ENCODE results near the gene TBCCD1.

TBCCD1 gene, protein sequence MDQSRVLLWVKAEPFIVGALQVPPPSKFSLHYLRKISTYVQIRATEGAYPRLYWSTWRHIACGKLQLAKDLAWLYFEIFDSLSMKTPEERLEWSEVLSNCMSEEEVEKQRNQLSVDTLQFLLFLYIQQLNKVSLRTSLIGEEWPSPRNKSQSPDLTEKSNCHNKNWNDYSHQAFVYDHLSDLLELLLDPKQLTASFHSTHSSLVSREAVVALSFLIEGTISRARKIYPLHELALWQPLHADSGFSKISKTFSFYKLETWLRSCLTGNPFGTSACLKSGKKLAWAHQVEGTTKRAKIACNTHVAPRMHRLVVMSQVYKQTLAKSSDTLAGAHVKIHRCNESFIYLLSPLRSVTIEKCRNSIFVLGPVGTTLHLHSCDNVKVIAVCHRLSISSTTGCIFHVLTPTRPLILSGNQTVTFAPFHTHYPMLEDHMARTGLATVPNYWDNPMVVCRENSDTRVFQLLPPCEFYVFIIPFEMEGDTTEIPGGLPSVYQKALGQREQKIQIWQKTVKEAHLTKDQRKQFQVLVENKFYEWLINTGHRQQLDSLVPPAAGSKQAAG

DNA sequence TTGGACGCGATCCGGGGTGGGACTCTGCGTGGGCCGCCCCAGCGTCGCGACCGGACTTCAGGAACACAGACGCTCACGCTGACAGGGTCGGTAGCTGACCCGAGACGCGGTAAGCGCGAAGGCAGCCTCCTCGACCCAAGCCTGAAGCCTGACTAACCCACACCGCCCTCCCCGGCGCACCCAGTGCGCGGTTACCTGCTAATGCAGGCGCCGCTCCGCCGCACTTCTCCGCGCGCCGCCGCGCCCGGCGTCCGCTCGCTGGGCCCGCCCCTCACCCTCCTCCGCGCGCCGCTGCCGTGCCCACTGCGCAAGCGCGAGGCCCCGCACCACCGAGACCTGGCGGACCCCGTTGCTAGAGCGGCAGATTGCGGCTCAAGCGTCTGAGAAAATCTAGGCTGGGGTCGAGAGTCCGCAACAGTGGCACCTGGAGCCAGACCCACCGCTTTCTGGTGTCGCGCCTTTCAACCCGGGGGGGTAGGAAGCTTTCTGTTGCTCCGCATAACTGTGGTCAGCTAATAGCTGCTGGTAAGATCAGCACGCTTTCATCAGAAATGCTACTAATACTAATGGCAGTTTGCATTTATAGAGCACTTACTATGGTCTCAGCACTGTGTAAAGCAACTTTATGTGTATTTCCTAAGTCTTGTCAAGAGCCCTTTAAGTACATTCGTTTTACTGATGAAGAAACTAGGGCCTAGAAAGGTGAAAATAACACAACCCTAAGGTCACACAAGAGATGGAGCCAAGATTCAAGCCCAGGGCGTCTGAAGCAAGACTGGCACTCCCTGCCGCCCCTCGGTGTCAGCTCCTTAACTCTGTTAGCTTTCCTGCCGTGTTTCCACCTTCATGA lies at the start of gene TBCCD1:
Gene TBCCD1 (minus strand): TSS at position 268 of the 850 bp plus-strand sequence. CDS start 3,010 bp downstream, outside the sequence.
- Histone ChIP-seq H3F3A (ENCODE audit: insufficient read depth, low read length) (no peaks in the 10 kb centered on the region), H3K4me2 (ENCODE audit: low read length) (peak within 1 kb of the TSS; percentile 97), H3K9me3 (ENCODE audit: low read length) (no peaks in the 10 kb centered on the region), H3K9ac (ENCODE audit: low read length) (peak within 1 kb of the TSS; percentile 89), H3K79me2 (ENCODE audit: insufficient read depth, low read length) (peaks cover 19% of the 10 kb centered on the region), H3K9me2 (ENCODE audit: low read depth, low read length) (no peaks in the 10 kb centered on the region), H3K27ac (ENCODE audit: low read depth, low read length, poor library complexity, severe bottlenecking) (peak within 1 kb of the TSS; percentile 86), H3K4me3 (ENCODE audit: low read depth, low read length, poor library complexity, severe bottlenecking) (peak within 1 kb of the TSS; percentile 79), H3K27me3 (ENCODE audit: insufficient read depth, low read length) (no peaks in the 10 kb centered on the region), H4K20me1 (ENCODE audit: insufficient read depth, low read length) (no peaks in the 10 kb centered on the region), H3K36me3 (ENCODE audit: insufficient read depth, low read length) (peaks cover 25% of the 10 kb centered on the region), H3K4me1 (ENCODE audit: insufficient read depth, low read length, severe bottlenecking) (peaks cover 40% of the 10 kb centered on the region), H2AFZ (ENCODE audit: low read length) (no peak within 1 kb of the TSS)
- TF ChIP-seq EZH2 (IDR thresholded peaks at IDR 0.05; ENCODE audit: borderline replicate concordance, low read length), result no peak
- TF ChIP-seq, protein P1, sequence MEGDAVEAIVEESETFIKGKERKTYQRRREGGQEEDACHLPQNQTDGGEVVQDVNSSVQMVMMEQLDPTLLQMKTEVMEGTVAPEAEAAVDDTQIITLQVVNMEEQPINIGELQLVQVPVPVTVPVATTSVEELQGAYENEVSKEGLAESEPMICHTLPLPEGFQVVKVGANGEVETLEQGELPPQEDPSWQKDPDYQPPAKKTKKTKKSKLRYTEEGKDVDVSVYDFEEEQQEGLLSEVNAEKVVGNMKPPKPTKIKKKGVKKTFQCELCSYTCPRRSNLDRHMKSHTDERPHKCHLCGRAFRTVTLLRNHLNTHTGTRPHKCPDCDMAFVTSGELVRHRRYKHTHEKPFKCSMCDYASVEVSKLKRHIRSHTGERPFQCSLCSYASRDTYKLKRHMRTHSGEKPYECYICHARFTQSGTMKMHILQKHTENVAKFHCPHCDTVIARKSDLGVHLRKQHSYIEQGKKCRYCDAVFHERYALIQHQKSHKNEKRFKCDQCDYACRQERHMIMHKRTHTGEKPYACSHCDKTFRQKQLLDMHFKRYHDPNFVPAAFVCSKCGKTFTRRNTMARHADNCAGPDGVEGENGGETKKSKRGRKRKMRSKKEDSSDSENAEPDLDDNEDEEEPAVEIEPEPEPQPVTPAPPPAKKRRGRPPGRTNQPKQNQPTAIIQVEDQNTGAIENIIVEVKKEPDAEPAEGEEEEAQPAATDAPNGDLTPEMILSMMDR (IDR thresholded peaks at IDR 0.05; ENCODE audit: low read length), result no peak

DNA sequence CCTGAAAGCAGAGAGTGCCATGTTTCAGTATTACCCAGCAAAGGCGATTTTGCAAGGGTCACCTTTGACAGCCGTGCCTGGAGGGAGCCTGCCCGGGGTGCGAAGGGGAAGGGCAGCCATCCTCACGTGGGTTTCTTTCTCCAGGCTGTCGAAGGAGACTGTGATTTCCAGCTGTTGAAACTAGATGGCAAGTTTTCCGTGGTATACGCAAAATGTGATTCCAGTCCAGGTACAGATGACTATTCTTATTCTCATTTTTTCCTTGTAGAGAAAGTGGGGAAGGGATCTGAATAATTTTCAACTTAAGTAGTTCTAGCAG lies 49.1 kb upstream of the TBCCD1 start:
- no peaks in the 10 kb centered on the region for H3K79me2 ChIP-seq (ENCODE audit: insufficient read depth, low read length)
- no peak overlapping the region for H2AFZ ChIP-seq (ENCODE audit: low read length)
- TF ChIP-seq EZH2 (IDR thresholded peaks at IDR 0.05; ENCODE audit: borderline replicate concordance, low read length), result no peak
- TF ChIP-seq, protein P1 (IDR thresholded peaks at IDR 0.05; ENCODE audit: low read length), result no peak
- H3K9ac ChIP-seq (ENCODE audit: low read length), result no peak overlapping the region
- H3K9me2 ChIP-seq (ENCODE audit: low read depth, low read length), result no peaks in the 10 kb centered on the region
- no peak overlapping the region for H3K4me2 ChIP-seq (ENCODE audit: low read length)
- H3K4me1 ChIP-seq (ENCODE audit: insufficient read depth, low read length, severe bottlenecking), result peaks cover 27% of the 10 kb centered on the region
- no peaks in the 10 kb centered on the region for H3K9me3 ChIP-seq (ENCODE audit: low read length)
- no peaks in the 10 kb centered on the region for H4K20me1 ChIP-seq (ENCODE audit: insufficient read depth, low read length)
- H3K27me3 ChIP-seq (ENCODE audit: insufficient read depth, low read length), result 0 out of 2 replicates have a peak, but pooled peaks cover 5% of the 10 kb centered on the region
- H3K36me3 ChIP-seq (ENCODE audit: insufficient read depth, low read length), result no peaks in the 10 kb centered on the region
- H3F3A ChIP-seq (ENCODE audit: insufficient read depth, low read length), result no peaks in the 10 kb centered on the region
- H3K4me3 ChIP-seq (ENCODE audit: low read depth, low read length, poor library complexity, severe bottlenecking), result no peak overlapping the region
- H3K27ac ChIP-seq (ENCODE audit: low read depth, low read length, poor library complexity, severe bottlenecking), result no peak overlapping the region

DNA sequence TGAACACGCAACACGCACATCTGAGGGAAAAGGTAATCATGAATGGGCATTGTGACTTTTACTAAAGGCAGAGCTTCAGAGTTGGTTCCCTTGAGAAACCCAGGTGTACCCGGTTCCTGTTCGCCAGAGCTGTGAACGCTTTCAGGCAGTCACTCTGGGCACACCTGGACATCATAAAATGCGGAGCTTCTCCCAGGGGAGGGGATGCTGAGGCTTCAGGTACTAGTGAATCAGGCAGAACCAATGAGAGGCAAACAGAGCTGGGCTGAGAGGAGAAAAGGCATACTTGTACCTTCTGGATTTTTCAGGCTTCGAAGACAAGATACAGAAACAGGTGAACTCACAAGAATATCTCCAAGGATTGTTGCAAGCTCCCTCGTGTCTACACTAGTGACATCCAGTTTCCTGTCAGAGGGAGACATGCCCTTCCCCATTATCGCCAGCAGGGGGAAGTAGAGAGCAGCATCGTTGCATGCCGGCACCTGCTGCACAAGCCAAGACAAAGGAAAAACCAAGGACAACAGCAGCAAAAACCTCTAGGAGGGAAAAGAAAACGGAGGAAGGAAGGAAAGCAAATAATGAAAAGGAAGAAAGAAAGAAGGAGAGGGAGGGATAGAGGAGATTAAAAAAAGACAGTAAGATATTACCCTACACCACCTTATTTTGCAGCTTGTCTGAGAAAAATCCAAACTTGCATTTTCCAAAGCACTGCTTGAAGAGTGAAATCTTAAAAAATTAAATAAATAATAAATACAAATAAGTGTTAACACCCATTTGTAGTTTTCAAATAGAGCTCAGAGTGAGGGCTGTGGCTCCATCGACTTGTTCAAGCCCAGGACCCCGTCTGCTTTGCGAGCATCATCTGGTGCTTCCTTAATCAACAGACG lies 47.7 kb upstream of the TBCCD1 start:
- Histone ChIP-seq H3K4me1 (ENCODE audit: insufficient read depth, low read length, severe bottlenecking) (peaks cover 27% of the 10 kb centered on the region), H3K9ac (ENCODE audit: low read length) (peak overlapping the region; percentile 8; the same call in 1 of the 2 replicates), H3F3A (ENCODE audit: insufficient read depth, low read length) (no peaks in the 10 kb centered on the region), H3K27ac (ENCODE audit: low read depth, low read length, poor library complexity, severe bottlenecking) (no peak overlapping the region), H3K36me3 (ENCODE audit: insufficient read depth, low read length) (no peaks in the 10 kb centered on the region), H3K9me2 (ENCODE audit: low read depth, low read length) (no peaks in the 10 kb centered on the region), H3K79me2 (ENCODE audit: insufficient read depth, low read length) (no peaks in the 10 kb centered on the region), H3K9me3 (ENCODE audit: low read length) (no peaks in the 10 kb centered on the region), H2AFZ (ENCODE audit: low read length) (0 out of 2 replicates have a peak overlapping the region, but pooled peaks have one; percentile 35), H3K4me2 (ENCODE audit: low read length) (peak overlapping the region; percentile 62), H3K4me3 (ENCODE audit: low read depth, low read length, poor library complexity, severe bottlenecking) (peak overlapping the region; percentile 32), H4K20me1 (ENCODE audit: insufficient read depth, low read length) (no peaks in the 10 kb centered on the region), H3K27me3 (ENCODE audit: insufficient read depth, low read length) (0 out of 2 replicates have a peak, but pooled peaks cover 5% of the 10 kb centered on the region)
- no peak for TF ChIP-seq EZH2 (IDR thresholded peaks at IDR 0.05; ENCODE audit: borderline replicate concordance, low read length)
- TF ChIP-seq, protein P1 (IDR thresholded peaks at IDR 0.05; ENCODE audit: low read length), result peak; percentile 100

All from OCI-LY1 (cell line).